GM21447 (cell line): ENCODE measurements around the gene PRKAR1B.

Experiments used
- ATAC-seq: cut with Tn5 transposase; IDR thresholded peaks from one replicate; pipeline ENCODE4 v1.9.1; 2021; ENCODE audit not compliant: unreplicated experiment

Gene PRKAR1B

DNA sequence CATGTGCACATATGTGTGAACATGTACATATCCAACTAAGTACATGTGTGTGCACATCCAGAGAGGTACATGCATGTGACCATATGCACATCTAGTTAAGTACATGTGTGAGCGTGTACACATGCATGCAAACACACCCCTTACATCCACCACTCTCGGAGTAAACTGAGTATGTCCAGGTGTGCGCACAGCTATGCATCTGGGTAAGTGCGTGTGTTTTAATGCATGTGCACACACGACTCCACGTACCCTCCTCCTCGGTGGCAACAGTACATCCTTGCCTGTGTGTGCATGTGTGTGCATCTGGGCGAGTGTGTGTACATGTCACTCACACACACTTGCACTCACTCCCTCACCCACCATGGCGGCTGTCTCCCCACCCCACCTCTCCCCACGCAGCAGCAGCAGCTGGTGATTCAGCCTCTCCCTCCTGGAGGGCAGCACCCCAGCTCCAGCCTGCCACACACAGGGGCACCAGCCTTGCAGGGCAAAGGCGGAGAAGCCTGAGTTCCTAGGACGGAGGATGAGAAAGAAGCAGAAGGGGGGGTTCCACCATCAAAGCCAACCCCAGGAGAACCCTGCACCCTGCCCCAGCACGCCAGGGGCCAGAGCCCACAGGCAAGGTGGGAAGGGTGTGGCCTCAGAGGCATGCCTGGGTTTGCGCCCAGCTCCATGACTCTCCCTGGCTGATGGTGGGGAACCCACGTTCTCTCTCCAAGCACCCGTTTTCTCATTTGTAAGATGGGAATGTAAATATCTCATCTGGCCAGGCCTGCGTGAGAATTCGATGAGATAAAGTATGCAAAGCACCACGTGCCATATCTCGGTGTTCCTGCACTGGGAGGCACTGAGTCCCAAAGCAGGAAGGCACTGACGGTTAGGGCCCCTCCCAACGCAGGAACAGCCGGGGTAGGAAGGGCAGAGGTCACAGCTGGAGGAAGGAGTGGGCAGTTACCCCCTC, 28.3 kb downstream of the PRKAR1B start:
- ATAC-seq = no peak

DNA sequence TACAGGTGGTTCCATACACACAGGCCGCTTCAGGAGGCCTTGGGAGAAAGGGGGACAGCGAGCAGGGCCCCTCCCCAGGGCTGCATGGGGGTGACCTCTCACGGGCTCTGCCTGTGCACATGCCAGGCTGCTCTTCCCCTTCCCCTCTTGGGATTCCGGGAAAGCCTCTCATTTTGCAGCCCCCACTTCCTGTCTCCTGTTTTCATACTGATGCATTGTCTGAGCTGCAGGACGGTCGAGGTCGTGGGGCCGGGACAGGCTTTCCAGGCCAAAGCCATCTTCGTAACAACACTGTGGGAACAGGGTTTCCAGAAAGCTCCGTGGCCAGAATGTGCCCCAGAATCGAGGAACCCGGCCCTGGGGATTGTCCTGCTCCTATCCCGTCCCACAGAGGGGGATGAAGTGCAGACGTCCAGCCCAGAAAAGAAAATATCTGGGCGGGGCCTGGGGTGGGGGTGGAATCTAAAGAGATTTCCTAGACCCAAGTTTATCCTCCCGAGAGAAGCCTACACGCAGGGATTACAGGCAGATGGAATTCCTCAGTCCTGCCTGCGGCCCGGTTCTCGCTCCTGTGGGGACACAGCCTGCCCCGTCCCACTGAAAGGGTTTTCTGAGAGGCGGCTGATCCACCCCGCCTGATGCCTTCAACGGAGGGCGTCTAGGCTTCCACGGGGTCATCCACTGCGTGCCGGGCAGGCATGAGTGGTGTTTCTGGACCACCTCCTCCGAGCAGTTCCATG, 30.1 kb downstream of the PRKAR1B start:
- no peak for ATAC-seq

GRCh38 chr7:696426-696811, 30.7 kb downstream of the PRKAR1B start:
- no peak for ATAC-seq

- no peak for ATAC-seq
Observed at GRCh38 chr7:693280-693679, 33.8 kb downstream of the PRKAR1B start.

DNA sequence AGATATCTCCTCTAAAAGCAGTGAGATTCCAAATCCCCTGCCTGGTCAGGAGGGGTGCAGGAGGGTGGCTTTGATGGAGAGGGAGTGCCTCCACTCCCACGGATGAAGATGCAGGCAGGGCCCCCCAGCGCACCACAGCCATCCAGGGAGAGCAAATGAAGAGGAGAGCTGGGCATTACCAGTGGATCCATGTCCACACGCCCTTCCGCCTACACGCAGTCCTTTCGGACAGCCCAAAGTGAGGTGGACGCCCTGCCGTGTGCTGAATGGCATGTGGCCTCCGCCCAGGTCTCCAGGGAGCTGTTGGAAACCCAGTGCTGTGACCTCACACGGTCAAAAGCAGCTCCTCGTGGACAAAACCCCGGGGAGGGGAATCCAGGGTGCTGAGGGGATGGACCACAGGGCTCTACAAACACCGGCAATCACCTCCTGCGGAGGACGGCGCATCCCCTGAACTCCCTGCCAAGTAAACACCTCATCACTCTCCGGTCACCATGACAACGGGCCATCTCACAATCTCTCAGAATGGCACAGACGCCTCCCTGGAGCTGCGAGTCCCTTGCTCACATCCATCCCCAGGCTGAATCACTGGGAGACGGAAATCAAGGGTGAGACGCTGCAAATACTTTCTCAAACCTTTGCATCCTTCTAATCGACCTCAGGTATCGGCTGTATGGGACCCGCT, 35.6 kb downstream of the PRKAR1B start:
- no peak for ATAC-seq

- no peak for ATAC-seq
Observed at GRCh38 chr7:690478-691360, 36.4 kb downstream of the PRKAR1B start.

GRCh38 chr7:685540-685939, 41.5 kb downstream of the PRKAR1B start:
- no peak for ATAC-seq

- no peak for ATAC-seq
Observed at GRCh38 chr7:684416-684815, 42.7 kb downstream of the PRKAR1B start.

DNA sequence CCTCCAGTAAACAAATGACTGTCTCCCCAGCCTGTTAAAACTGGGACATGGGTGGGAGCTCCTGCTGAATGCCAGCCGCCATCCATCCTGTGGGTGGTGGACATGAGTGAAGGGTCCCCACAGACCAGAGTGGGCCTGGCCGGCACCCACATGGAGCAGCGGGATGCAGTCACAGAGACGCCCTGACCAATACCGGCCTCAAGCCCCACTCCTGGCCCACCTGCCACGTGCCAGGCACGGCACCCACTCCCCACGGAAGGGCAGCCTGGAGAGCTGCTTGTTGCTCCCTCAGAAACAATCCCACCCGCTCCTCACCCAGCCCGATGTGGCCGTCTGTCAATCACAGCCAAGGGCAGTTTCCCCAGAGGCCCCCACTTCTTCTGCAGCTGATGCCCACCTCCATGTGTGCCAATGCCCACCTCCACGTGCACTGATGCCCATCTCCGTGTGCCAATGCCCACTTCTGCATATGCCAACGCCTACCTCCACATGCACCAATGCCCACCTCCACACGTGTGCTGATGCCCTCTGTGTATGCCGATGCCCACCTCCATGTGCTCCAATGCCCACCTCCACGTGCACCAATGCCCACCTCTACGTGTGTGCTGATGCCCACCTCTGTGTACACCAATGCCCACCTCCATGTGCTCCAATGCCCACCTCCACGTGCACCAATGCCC, 43.4 kb downstream of the PRKAR1B start:
- no peak for ATAC-seq

DNA sequence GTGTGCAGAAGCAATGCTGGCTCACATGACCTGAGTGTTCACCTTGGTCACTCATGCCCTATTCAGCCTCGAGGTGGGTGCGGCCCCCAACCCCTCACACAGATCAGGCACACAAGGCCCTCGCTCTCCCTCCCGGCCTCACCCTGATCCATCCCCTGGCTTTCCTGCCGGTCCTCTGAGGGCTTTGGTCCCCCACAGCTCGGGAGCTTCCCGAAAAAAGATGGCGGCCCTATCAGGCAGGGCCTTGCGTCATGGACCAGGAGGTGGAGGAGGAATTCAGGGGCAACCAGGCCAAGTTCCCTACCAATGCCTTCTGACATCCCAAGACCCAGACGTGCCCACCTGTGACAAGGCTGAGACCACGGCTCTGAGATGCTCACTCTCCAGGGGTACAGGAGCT, 44.3 kb downstream of the PRKAR1B start:
- no peak for ATAC-seq

DNA sequence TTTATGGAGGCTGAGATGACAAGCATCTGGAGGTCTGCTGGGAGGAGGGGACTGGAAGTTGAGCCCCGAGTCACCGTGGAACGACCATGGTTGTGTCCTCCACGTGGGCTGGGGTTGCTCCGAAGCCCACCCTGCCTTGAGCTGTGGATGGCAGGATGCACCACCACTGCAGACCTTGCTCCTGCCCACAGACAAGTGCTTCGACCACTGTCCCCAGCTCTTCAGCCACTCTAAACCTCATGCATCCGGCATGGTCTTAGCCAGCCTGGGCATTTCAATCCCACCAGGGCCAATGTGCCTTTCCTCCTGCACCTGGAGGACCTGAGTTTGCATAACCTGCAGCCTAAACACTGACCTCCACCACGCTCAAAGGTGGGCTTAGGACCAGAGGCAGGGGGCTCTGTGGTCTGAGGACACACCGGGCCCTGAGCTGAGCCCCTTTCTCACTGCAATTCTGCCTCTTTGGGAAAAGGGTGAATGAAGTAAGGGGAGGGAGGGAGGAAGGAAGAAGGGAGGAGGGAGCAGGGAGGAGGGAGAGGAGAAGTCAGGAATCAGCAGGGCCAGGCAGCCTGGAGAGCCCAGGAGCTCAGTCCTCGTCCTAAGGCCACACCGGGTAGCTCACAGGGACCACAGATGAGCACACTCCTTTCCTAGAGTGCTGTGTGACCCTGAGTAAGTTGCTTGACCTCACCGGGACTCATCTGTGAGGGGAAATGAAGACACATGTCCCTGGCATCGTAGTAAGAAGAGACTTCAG, 45.4 kb downstream of the PRKAR1B start:
- ATAC-seq = no peak

DNA sequence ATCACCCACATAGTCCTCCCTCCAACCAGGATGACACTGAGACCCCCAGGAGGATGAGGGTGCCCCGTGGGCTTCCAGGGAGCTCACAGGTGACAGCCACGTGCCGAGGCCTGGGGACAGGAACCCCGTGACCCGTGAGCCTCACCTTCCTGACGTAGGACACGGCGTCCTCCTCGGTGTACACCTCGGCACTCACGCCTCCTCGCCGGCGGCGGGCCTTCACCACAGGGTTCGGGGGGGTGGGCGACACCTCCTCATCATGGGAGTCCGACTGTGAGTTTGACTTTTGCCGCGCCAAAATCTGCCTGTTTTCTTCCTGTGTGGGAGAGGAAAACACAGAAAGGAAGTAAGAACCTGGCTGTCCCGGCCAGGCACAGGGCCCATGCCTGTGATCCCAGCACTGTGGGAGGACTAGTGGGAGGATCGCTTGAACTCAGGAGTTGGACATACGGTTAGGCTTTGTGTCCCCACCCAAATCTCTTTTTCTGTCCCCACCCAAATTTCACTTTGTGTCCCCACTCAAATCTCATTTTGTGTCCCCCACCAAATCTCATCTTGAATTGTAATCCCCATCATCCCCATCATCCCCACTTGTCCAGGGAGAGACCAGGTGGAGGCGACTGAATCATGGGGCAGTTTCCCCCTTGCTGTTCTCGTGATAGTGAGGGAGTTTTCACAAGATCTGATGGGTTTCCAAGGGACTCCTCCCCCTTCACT, 46.5 kb downstream of the PRKAR1B start:
- no peak for ATAC-seq

- no peak for ATAC-seq
Observed at GRCh38 chr7:676972-677385, 50.1 kb downstream of the PRKAR1B start.

- ATAC-seq = no peak
Observed at GRCh38 chr7:676246-676971, 50.7 kb downstream of the PRKAR1B start.

- no peak for ATAC-seq
Observed at GRCh38 chr7:674454-675410, 52.3 kb downstream of the PRKAR1B start.

DNA sequence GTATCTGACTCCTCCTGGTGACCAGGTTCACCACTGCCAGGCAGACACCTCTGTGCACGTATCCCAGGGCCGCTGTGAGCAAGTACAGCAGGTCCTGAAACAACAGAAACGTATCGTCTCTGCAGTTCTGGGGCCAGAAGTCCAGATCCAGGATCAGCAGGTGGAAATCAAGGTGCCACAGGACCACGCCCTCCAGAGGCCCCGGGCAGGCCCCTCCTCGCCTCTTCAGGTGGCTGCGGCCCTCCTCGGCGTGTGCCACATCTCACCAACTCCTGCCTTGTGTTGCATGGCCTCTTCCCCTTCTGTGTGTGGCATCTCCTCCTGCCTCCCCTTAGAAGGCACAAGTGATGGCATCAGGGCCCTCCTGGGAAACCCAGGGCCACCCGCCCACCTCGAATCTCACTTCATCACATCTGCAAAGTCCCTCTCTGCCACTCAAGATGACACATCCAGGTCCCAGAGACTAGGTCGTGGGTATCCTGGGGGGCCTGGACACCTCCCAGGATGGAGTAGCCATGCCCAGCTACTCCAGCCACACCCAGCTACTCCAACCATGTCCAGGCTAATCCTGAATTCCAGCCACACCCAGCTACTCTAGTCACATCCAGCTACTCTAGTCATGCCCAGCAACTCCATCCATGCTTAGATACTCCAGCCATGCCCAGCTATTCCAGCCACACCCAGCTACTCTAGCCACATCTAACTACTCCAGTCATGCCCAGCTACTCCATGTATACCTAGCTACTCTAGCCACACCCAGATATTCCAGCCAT, 53.2 kb downstream of the PRKAR1B start:
- no peak for ATAC-seq
